Glomerular visceral epithelial cell (primary cell): ENCODE data around the gene RBM47.
"Not testable (repeated sequence)": the region's sequence is repeated elsewhere in the genome, so short reads cannot be mapped to it uniquely, and the experiment has no call there.

Experiments used
- DNase-seq: peaks from one replicate; pipeline ENCODE4 v3.0.0-alpha.2; 2016; ENCODE audit errors: extremely low spot score

RBM47 gene

DNA sequence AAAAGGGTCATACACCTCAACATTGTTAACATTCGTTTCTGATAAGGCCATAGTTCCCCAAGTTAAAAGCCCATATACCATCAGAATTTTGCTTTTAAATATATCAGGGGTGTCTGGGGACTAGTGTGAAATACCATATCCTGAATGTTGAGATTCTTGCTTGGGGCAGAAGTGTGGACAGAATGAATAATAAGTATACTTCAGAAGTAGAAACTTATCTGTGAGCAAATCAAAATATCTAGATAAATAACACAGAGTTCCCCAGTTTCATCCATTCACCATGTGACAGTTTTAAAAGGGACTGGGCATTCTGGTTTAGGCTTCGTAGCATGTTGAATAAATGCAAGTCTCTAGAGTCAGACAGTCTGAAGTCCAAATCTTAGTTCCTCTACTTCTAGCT, 184.0 kb downstream of the RBM47 start:
- no peak for DNase-seq

DNA sequence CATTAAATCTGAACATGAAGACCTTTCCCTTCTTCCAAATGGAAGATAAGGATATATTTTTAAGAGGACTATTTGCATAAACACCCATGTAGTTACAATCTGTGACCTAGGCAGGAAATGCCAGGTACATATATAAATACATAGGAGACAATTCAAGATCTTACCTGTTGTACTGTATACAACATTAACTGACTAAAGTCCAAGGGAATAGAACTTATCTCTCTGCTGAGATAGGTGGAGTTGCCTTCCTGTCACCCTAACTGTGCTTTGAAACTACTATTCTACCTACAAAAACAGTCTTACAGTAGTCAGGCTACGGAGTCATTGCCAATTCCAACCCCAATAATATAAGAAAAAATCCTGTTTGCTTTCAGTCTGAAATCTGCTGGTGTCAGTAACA, 188.2 kb downstream of the RBM47 start:
- DNase-seq = no peak

DNA sequence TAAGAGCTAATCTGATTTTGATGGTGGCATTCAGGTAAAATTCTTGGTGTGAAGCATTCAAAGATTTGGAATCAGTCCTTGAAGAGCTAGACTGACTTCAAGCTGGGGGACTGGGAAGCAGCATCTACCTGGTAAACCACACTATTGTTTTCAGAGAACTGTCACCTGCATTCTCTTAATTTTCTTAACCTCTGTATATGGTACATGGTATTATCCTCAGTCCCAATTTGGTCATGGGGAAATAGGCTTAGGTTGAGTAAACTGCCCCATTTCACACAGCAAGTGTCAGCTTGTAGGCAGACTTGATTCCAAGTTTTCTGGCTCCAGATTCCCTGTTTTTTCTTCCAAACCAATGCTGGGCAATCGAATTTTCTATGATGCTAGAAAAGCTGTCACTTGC, 190.1 kb downstream of the RBM47 start:
- DNase-seq = no peak

DNA sequence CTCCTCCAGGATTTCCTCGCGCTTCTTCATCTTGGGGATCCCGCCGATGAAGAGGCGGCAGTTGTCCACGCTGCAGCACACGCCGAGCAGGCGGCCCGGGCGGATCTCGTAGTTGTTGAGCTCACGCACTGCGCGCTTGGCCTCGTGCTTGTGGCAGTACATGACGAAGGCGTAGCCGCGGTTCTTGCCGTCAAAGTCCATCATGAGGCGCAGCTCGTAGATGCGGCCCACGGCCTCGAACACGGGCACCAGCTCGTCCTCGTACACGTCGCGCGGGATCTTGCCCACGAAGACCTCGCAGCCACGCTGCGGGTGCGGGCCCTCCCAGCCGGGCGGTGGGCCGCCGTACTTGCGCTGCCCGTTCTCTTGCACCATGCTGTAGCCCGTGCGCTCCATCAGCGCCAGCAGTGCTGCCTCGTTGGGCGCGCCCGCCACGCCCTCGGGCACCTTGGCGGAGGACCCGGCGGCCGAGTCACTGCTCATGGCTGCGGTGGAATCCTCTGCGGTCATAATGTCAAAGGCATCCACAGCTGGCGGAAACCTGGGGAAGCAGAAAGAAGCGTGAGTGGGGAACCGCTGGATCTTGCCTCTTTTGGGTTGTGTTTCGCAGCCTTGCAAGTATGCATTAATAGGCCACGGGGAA, 191.2 kb downstream of the RBM47 start:
- no peak for DNase-seq

DNA sequence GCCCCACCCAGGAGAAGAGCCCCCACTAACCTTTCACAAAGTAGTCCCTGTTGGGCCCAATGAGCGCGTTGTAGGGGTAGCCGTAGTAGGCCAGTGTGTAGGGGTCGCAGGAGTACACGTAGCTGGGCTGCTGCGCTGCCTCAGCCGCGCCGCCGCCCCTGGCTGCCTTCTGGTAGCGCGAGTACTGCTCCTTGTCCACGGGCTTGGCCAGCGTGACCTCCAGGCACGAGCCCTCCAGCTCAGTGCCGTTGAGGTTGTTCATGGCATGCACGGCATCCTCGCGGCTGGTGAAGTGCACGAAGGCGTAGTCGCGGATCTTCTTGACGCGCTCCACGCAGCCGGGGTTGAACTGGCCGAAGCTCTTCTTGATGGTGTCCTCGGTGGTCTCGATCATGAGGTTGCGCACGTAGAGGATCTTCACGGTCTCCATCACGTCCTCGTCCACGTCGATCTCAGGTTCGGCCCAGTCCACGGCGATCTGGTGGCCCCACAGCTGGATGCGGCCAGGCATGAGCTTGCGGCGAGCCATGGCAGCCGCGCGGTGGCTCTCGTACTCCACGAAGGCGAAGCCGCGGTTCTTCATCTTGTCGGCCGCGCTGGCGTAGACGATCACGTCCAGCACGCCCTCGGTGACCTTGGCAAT, 191.8 kb downstream of the RBM47 start:
- no peak for DNase-seq

DNA sequence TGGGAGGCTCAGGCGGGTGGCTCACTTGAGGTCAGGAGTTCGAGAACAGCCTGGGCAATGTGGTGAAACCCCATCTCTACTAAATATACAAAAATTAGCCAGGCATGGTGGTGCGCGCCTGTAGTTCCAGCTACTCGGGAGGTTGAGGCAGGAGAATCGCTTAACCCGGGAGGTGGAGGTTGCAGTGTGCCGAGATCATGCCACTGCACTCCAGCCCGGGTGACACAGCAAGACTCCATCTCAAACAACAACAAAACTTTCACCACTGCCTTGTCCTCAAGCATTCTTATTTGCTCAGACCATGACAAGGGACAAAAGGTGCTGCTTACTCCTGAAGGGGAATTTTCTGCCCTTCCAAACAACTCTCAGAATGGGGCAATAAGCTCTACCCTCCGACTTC, 194.4 kb downstream of the RBM47 start:
- not testable (repeated sequence) for DNase-seq

DNA sequence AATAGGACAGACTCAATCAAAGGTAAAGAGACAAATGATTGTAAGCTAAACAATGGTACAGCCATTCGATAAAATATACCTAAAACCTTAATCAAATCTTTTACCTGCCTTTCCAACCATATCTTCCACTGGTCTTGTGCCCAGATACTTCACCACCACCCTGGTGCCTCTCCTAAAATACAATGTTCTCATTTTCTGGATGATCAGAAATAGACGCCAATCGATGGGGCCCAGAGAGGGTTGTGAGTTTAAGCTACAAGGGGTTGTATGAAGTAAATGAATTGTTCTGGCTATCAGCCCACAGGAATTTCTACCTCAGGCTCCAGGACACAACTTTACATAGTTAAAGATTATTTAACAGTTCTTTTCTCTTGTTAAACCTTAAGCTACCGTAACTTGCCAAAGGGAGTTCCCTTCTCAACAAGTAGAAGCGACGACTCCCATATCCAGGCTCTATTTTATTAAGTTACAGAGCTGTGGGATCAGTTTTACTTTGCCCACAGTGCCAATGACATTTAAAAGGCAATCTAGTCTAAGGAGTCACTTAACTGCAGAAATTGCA, 195.5 kb downstream of the RBM47 start:
- no peak for DNase-seq

DNA sequence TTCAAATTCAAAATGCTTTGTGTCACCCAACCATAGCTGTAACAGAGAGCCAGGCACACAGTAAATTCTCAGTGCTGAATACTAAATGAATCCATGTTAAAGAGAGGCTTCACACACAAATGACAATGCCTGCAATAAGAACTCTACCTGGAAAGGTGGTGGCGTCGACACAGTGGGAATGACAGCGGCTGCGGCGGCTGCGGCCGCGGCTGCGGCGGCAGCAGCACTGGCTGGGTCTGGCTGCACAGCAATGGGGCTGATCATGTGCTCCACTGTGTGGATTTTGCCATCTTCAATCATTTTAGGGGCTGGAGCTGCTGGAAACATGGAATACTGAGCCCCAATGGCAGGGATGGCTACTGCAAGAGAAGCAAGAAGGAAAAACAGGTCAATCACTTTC, 197.2 kb downstream of the RBM47 start:
- no peak for DNase-seq

DNA sequence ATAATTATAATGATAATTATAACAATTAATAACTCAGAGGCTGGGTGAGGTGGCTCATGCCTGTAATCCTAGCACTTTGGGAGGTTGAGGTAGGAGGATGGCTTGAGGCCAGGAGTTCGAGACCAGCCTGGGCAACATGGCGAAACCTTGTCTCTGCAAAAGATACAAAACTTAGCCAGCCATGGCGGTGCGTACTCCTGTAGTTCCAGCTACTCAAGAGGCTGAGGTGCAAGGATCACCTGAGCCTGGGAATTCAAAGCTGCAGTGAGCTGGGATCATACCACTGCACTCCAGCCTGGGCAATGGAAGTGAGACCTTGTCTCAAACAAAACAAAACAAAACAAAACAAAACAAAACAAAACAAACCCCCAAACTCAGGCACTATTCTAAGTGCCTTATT, 201.8 kb downstream of the RBM47 start:
- not testable (repeated sequence) for DNase-seq

DNA sequence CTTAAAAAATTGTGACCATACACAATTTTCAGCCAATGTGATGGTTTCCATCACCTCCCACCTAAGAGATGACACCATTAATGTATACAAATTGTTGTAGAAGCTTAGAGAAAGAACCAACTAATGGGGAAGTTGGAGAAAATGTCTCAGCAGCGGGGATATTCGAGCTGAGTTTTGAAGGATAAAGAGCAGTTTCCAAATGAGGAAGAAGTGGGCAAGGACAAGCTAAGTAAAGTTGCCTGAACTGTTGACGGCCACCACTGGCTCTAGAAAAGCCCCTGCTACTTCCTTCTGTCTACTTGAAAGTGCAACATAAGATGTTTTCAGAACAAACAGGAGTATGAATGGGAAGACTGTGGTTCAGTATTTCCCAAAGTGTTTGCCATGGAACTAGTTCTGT, 202.5 kb downstream of the RBM47 start:
- DNase-seq = no peak

DNA sequence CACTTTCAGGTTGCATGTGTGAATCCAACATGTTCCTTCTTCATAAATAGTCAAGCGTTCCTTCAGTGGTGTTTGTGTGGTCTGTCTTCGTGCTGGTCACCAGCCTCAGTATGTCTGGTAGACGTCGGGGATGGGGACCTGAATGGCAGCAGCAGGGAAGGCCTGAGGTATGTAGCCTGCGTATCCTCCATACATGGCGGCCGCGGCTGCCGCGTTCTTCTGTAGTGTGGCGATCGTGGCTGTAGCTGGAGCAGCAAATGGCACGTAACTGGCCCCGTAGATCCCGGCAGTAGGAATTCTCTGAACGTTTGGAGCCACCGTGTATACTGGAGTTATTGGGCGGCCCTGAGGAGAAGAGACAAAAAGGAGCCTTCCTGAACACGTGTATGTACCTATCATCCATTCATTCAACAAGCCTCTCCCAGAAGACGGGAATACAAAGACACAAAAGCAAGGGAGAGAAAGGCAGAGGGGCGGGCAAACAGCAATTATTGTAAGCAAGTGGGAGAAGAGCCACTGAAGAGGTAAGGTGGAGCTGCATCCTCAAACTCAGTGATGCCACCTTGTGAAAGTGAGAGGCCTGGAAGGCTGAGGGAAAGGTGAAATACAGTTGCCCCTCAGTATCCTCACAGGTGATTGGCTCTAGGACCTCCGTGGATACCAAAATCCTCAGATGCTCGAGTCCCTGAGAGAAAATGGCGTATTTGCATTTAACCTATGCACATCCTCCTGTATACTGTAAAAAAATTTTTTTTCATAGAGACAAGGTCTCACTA, 203.7 kb downstream of the RBM47 start:
- no peak for DNase-seq

DNA sequence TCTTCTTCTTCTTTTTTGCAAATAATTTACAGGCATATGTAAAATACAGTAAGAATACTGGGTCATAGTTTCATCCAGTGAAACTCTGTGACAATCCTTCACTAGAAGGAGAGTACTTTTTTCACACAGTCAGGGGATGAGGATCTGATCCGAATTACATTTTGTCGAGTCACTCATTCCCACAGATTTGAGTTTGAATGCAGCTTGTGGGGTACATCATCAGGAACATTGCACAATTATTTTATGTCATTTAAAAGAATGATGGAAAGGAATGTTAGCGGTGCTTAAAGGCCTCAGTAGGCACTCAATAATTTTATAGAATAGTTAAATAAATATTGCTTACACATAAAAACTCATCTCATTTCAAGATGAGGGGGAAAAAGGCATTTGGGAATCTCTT, 205.9 kb downstream of the RBM47 start:
- peak; percentile 36 for DNase-seq

DNA sequence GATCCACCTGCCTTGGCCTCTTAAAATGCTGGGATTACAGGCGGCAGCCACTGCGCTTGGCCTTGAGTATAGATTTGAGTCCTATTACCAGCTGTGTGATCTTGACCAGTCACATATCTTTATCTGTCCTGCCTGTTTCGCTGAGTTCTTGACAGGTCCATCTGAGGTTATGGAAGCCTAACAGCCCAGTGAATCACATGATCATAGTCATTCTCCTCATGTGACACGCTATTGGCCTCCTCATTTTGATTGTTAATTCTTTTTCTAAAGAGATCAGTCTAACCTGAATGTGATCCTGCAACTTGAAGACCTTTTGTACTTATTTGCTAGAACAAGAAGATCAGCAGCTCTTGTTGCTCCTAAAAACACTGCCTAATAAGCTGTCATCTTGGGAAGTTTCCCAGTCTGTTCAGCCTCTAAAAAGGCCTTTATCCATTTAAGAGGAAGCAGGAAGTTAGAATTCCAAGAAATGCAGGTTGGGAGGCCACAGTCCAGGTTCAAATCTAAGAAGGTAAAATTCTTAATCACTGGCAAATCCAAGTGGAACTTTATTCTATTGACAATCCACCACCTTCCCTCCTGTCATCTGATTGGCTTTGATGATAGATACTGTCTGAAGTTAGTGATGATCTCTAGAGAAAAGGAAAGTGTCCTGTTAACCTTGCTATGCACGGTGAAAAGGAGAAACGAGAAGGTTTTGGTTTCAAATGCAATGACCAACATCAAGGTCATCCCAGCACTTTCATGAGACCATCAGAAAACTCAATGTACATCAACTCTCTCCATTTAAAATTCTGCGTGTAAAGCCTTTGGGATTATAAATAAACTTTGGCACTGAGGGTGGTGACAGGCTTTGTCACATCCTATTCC, 207.6 kb downstream of the RBM47 start:
- no peak for DNase-seq

DNA sequence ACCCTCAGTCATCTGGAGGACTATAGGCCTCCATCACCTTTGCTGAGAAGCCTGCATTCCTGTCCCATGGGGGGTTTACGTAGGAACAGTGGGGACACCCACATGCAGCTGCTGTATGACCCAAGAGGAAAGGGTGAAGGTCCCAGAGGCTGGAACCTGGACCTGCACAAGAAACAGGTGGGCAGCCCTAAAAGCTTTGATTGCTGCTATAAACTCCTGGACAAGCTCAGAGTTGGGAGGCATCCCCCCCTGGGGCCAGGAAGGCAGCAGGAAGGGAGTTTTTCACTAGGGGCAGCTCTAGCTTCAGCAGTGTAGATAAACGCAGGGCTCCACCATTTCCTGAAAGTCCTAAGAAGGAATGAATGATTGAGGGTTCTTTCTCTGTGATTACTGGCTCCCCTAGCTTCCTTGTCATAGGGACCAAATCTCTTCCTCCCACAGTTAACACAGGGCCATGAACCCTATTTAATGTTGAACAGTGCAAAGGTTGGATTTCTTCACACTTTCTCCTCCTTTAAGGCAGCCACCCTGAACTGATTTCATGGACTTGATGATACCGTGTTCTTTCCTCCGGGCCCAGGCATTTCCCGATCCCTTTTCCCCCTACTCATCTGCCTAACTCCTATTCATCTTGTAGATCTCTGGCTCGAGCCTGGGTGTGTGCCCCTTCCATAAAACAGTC, 210.3 kb downstream of the RBM47 start:
- DNase-seq = no peak

DNA sequence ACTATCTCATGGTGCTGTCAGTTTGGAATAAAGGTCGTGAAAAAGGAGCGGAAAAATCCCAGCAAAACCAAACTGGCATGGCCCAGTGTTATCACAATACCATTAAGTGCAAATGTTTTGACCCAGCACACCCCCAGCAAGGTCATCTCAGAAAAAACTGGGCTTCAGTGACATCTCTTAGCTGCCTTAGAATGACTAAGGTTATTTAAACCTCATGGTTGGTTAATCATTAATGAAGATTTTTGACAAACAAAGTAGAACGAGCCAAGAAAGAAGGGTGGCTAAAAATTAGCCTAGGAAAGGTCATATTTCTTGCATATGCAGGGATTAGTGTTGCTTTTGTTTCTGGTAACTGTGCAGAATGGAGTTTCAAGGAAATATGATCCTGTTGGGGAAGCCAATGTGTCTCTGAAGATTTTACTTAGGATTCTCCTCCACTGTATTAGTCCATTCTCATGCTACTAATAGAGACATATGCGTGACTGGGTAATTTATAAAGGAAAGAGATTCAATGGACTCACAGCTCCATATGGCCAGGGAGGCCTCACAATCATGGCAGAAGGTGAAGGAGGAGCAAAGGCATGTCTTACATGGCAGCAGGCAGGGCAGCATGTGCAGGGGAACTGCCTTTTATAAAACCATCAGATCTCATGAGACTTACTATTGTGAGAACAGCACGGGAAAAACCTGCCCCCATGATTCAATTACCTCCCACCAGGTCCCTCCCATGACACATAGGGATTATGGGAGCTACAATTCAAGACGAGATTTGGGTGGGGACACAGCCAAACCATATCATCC, 211.0 kb downstream of the RBM47 start:
- peak; percentile 62 for DNase-seq

DNA sequence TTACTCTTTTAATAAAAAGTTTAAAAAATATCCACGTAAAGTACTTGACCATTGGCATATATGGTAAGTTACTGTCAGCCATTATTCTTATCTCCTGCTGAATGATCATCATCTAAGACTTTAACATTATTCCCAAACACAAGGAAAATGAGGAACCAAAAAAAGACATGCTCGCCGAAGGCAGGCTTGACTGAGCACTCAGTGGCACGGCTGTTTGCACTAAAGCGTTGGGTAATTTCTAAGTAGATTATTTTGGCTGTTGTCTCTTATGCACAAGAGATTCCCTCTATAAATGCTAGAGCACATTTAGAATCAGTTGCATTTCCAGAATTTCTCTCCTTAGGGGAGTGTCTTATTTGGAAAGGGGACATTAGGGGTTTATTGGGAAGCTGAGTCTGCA, 211.7 kb downstream of the RBM47 start:
- no peak for DNase-seq

DNA sequence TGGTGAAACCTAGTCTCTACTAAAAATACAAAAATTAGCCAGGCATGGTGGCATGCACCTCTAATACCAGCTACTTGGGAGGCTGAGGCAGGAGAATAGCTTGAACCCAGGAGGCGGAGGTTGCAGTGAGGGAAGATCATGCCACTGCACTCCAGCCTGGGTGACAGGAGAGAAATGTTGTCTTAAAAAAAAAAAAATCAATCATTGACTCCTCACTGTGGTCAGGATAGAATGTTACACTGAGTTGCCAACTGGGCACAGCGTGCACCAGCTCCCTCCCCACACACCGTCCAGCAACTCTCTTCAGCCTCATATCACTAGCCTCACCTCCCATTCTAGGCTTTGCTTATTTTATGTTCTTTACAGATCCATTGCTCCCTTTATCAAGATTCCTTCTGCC, 215.0 kb downstream of the RBM47 start:
- DNase-seq = no peak

DNA sequence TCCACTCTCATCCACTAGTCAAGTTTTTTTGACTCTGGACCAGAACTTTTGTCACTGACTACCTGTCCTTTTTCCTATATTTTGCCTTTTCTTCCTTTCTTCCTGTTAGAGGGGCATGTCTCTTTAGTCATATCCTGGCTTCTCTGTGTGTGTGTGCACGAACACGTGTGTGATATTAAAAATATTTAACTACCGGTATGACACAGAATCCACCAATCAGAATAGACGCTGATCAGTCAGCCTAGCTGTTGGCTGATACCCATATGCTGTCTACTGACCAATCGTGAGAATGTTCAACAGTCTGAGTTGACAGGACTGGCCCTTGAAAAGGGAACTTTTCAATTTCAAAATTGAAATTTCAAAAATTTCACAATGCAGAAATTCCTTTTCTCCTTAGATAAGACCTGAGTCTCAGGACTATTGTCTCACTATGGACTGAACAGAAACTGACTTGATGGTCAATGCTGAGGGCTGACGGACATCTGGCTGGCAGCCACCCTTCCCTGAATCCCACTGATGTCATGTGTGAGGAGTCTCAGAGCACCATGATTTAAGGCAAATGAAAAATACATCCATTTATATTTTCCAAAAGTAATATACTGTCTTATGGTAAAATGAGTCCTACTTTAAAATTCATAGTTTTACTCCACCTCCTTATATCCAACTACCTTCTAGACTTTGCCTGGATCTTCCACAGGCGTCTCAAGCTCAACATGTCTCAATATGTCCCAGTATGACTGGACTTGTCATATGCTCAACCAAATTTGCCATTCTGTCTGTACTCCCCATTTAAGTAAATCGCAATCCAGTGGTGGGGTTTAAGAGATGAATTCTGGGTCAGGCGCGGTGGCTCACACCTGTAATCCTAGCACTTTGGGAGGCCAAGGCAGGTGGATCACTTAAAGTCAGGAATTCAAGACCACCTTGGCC, 216.5 kb downstream of the RBM47 start:
- DNase-seq = no peak

DNA sequence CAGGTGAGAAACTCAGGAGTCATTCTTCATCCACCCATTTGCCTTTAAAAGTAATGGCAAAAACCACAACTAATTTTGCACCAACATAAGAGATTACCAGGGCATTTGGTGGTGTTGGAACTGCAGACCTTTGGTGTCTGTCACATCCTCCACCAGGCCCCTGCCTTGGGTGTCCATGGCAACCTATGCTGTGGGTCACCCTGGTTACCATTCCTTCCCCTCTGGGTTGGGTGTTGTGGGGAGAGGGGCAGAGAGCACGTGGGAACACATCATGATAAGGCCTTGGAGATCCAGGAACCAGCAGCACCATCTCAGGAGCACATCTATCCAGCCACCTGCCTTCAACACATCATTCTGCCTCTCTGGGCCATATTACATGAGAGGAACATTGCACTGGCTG, 217.3 kb downstream of the RBM47 start:
- no peak for DNase-seq
